HAP-1 (cell line): ENCODE results near the gene UCP3.
"Not testable (repeated sequence)": the region's sequence is repeated elsewhere in the genome, so short reads cannot be mapped to it uniquely, and the experiment has no call there.

Source experiments
- DNase-seq, 2 experiments: peaks; one replicate each; pipeline ENCODE4 v3.0.0-alpha.2; 2016 to 2020; ENCODE audit warnings: low spot score in 2 of 2
- H3K27me3 ChIP-seq: fragments of 250-450 bp; sonication (Bioruptor Pico); 2 replicates; pipeline ENCODE4 v1.5.1; 2020; ENCODE audit warnings: low read depth, mild to moderate bottlenecking, moderate library complexity
- H3K36me3 ChIP-seq: fragments of 250-450 bp; sonication (Bioruptor Pico); replicated peaks from 2 replicates; pipeline ENCODE4 v1.5.1; 2020; ENCODE audit warnings: mild to moderate bottlenecking
- H3K4me1 ChIP-seq: fragments of 250-450 bp; sonication (Bioruptor Pico); 2 replicates; pipeline ENCODE4 v1.5.1; 2020; ENCODE audit warnings: mild to moderate bottlenecking
- H3K4me3 ChIP-seq: fragments of 250-450 bp; sonication (Bioruptor Pico); 2 replicates; pipeline ENCODE4 v1.5.1; 2020; ENCODE audit warnings: mild to moderate bottlenecking, moderate library complexity
- H3K9me3 ChIP-seq: fragments of 250-450 bp; sonication (Bioruptor Pico); 2 replicates; pipeline ENCODE4 v1.5.1; 2020; ENCODE audit warnings: mild to moderate bottlenecking, moderate library complexity
- in situ Hi-C: fragments of 300-500 bp; cut with MboI; formaldehyde crosslinking; loops from 3 replicates; pipeline ENCODE4 v1.14.3; 2020; ENCODE audit warnings: low sequenced_read_pairs, inconsistent platforms, mixed read lengths

Gene UCP3

DNA sequence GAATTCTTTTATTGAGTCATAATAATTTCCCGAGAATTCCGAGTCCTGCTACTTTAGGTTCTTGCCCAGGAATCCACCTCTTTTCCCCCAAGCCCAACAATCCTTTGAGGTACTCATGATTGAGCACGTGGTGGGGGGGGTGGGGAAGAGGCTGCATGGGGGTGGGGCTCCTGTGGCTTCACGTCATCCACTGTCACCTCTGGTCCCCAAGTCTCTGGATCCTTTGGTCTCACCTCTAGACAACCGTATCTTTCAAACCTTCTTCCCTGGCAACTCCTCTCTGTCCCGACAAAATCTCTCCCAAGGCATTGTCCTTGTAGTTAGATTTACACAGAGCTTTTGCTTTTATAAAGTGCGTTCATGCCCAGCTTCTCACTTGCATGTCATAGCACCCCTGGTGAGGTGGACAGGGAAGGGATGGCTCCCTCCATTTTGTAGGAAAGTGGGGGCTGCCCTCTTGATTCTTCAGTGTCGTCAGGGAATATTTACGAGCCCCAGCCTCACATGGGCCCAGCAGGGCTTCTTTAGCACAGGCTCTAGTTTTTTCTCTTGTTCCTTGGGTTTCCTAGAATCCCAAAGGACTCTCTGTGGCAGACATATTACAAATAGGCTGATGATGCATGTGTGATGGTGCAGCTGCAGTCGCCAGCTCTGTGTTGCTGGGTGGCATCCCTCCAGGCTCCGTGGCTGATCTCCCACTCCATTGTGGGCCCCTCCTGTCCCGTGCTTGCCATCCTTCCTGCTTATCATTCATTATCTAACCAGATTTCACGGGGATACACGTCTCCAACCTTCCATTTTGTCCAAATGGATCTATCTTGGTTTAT, 8.4 kb downstream of the UCP3 start:
- H3K27me3 ChIP-seq: no peaks in the 10 kb centered on the region
- no peaks in the 10 kb centered on the region for H3K9me3 ChIP-seq
- no peak for DNase-seq
- no peak overlapping the region for H3K4me3 ChIP-seq
- no peaks in the 10 kb centered on the region for H3K36me3 ChIP-seq
- in situ Hi-C loops: no loop called here
- H3K4me1 ChIP-seq: no peaks in the 10 kb centered on the region

DNA sequence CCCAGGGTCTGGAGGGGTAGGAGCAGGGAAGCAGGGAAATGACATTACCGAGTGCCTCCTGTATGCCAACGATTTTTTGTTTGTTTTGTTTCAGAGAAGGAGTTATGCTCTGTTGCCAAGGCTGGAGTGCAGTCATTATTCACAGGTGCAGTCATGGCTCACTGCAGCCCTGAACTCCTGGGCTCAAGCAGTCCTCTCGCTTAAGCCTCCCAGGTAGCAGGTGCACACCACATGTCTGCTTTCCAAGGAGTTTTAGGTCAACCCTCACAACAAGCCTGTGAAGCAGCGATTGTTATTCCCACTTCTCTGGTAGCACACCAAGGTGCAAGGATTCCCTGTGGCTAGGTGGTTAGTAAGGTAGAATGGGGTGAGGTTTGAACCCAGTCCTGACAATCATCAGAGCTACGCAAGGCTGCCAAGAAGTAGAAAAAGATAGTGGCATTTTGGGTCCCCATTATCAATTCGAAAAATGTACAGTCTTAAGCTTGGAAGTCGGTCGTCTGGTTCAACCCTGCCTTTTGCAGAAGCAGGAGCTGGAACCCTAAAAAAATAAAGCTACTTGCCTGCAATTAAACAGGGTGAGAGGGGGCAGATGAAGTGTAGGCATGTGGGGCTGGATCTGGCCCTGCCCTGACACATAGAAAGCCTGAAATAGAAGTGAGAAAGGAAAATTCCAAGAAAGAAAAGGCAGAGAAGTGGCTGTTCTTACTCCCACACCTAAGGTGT, 9.1 kb downstream of the UCP3 start:
- Histone ChIP-seq H3K36me3 (no peaks in the 10 kb centered on the region), H3K9me3 (no peaks in the 10 kb centered on the region), H3K4me3 (no peak overlapping the region), H3K4me1 (no peaks in the 10 kb centered on the region), H3K27me3 (no peaks in the 10 kb centered on the region)
- DNase-seq: no peak
- in situ Hi-C loops: no loop called here

DNA sequence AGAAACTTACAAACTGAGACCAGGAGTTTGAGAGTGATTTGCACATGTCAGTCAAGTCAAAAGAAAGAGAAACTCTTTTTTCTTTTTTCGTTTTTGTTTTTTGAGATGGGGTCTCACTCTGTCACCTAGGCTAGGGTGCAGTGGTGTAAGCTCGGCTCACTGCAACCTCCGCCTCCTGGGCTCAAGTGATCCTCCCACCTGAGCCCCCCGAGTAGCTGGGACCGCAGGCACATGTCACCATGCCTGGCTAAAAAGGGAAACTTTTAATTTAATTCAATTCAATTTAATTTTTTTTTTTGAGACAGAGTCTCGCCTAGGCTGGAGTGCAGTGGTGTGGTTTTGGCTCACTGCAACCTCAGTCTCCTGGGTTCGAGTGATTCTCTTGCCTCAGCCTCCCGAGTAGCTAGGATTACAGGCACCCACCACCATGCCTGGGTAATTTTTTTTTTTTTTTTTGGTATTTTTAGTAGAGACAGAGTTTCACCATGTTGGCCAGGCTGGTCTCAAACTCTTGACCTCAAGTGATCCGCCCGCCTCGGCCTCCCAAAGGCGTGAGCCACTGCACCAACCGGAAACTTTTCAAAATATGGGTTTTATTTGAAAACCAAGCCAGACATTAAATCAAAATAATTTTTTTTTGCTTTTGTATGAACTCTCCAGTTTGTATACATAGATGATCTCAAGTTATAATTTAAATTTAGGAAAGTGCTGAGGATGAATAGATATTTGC, 9.9 kb downstream of the UCP3 start:
- DNase-seq: no peak
- H3K9me3 ChIP-seq: no peaks in the 10 kb centered on the region
- in situ Hi-C loops: no loop called here
- no peak overlapping the region for H3K4me3 ChIP-seq
- no peaks in the 10 kb centered on the region for H3K27me3 ChIP-seq
- H3K4me1 ChIP-seq: no peaks in the 10 kb centered on the region
- H3K36me3 ChIP-seq: no peaks in the 10 kb centered on the region

DNA sequence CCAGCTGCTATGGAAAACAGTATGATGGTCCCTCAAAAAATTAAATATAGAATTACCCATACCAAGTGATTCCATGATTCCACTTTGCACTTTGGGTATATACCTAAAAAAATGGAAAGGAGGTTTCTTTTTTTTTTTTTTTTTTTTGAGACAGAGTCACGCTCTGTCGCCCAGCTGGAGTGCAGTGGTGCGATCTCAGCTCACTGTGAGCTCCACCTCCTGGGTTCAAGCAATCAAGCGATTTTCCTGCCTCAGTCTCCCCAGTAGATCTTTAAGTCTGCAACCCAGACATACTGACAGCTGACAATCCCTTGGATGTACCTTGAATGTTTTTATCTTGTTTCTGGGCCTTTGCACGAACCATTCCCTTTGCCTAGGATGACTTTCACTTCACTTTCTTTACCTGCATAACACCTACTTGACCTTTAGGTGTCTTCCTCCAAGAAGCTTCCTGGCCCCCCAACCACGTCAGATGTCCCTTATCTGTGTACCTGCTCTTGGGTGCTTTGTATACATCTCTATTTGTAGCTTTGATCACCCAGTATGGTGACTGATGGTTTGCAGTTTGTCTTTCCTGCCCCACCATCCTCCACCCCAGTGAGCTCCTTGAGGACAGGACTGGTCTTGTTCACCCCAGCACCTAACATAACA, 11.6 kb downstream of the UCP3 start:
- Histone ChIP-seq H3K4me1 (no peaks in the 10 kb centered on the region), H3K36me3 (no peaks in the 10 kb centered on the region), H3K27me3 (no peaks in the 10 kb centered on the region), H3K4me3 (no peak overlapping the region), H3K9me3 (no peaks in the 10 kb centered on the region)
- no peak for DNase-seq
- in situ Hi-C loops: no loop called here

DNA sequence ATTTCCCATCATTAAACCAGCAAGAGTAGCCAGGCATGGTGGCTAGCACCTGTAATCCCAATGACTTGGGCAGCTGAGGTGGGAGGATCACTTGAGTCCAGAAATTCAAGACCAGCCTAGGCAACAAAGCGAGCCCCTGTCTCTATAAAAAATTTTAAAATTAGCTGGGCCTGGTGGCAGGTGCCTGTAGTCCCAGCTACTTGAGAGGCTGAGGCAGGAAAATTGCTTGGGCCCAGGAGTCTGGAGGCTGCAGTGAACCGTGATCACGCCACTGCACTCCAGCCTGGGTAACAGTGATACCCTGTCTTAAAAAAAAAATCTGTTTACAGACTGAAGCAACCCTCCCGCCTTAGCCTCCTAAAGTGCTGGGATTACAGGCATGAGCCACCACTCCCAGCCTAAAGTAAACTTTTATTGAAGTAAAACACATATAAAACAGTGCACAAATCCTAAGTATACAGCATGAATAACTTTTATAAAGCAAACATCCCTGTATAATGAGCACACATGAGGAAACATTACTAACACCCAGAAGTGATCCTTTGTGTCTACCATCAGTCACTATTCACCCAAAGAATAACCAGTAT, 12.6 kb downstream of the UCP3 start:
- H3K4me3 ChIP-seq: no peak overlapping the region
- no peaks in the 10 kb centered on the region for H3K4me1 ChIP-seq
- no peaks in the 10 kb centered on the region for H3K36me3 ChIP-seq
- H3K9me3 ChIP-seq: no peaks in the 10 kb centered on the region
- H3K27me3 ChIP-seq: no peaks in the 10 kb centered on the region
- no peak for DNase-seq
- in situ Hi-C loops: no loop called here

DNA sequence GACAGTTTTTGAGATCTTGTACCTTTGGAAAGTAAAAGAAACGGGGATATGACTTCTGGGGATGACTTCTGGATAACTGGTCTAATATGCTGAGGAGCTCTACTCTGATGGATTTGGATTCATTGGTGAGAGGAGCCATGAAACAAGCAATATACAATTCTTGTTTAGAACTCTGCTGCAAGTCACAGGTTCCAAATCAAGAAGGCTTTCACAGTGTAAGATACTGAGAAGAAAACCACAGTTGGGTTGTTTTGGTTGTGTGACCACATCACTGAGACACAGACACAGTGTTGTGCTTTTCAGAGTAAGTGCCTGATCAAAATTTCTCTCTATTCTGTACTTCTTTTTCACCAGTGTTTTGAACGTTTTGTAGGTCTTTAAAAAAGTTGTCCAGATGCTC, 13.2 kb downstream of the UCP3 start:
- Histone ChIP-seq H3K27me3 (no peaks in the 10 kb centered on the region), H3K4me3 (no peak overlapping the region), H3K36me3 (no peaks in the 10 kb centered on the region), H3K9me3 (no peaks in the 10 kb centered on the region), H3K4me1 (no peaks in the 10 kb centered on the region)
- DNase-seq: no peak
- in situ Hi-C loops: no loop called here

DNA sequence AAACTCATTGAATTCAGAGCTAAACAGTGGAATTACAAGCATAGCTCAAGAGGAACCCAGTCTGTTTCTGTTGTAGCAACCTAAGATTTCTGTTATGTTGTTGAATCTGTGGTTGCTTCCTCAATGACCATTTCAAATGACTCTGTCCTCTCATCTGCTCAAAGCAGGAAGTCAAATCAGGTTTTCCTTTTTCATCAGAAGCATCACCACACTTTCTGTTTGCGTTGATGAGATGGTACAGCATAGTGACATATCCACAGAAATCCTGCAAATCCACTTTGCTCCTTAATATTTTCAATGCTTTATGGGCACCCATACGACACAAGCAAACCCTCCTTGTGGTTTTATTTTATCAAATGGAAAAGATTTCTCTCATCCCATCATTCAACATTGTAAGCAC, 13.6 kb downstream of the UCP3 start:
- no peaks in the 10 kb centered on the region for H3K9me3 ChIP-seq
- no peak for DNase-seq
- H3K4me1 ChIP-seq: no peaks in the 10 kb centered on the region
- no peak overlapping the region for H3K4me3 ChIP-seq
- H3K27me3 ChIP-seq: no peaks in the 10 kb centered on the region
- in situ Hi-C loops: no loop called here
- H3K36me3 ChIP-seq: no peaks in the 10 kb centered on the region

DNA sequence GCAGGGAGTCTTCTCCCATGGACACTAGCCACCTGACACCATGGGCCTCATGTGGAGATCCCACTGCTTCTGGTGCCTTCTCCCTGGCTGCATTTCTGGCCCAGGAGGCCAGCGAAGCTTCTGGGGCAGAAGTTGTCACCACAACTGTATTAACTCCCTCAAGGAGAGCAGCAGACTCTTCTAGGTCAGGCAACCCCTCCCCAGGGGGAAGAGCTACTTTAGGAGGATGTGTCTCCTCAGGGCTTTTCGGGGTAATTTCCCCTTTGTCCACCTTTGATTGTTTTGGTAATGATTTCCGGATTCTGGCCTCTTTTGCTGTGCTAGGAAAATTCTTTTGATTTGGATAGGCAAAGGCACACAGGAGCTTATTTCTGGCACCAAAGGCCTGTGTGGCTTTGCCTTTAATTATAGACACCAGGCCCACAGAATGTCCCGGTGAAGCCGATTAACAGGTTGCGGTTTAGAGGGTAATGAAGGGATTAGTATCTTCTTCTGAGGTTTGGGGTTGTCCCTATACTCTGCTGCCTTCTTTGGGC, 17.3 kb downstream of the UCP3 start:
- H3K4me1 ChIP-seq: no peaks in the 10 kb centered on the region
- in situ Hi-C loops: no loop called here
- H3K27me3 ChIP-seq: no peaks in the 10 kb centered on the region
- no peak for DNase-seq
- H3K9me3 ChIP-seq: no peaks in the 10 kb centered on the region
- H3K36me3 ChIP-seq: no peaks in the 10 kb centered on the region
- H3K4me3 ChIP-seq: no peak overlapping the region

DNA sequence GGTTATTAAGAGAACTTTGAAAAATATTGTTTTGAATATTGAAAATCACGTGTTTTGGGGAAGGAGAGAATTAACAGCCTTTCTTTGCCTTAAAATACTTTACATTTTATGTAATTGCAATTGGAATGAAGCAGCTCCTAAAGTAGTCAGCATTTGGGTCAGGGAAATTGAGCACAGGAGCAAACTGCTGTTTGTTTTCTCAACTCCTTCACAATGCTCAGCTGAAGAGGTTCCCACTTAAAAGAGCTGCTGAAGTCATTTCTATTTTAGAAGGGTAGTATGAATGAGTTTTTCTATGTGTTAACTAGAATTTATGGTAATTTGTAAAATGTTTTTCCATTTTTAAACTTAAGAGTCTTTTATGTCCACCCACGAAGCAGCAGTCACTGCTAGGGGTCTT, 18.2 kb downstream of the UCP3 start:
- no peak for DNase-seq
- Histone ChIP-seq H3K36me3 (no peaks in the 10 kb centered on the region), H3K4me1 (no peaks in the 10 kb centered on the region), H3K4me3 (no peak overlapping the region), H3K9me3 (no peaks in the 10 kb centered on the region), H3K27me3 (no peaks in the 10 kb centered on the region)
- in situ Hi-C loops: no loop called here

DNA sequence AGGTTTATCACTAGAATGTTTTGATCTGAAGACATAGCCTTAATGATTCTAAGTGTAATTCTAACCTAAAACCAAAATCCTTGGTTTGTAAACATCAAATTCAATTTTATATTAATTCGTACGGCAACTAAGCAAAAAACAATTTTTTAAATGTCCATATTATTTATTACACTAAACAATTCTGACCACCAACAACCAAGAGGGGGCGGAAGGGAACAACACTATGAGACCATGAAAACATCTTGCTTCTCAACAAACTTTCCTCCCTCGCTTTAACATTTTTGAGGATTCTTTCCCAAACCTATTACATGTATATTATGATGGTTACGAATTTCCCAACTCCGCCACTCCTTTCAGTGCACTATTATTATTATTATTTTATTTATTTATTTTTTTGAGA, 19.7 kb downstream of the UCP3 start:
- no peak for DNase-seq
- H3K4me1 ChIP-seq: no peaks in the 10 kb centered on the region; the same call in 1 of the 2 replicates
- in situ Hi-C loops: no loop called here
- H3K36me3 ChIP-seq: no peaks in the 10 kb centered on the region
- H3K27me3 ChIP-seq: no peaks in the 10 kb centered on the region
- H3K9me3 ChIP-seq: no peaks in the 10 kb centered on the region
- no peak overlapping the region for H3K4me3 ChIP-seq

DNA sequence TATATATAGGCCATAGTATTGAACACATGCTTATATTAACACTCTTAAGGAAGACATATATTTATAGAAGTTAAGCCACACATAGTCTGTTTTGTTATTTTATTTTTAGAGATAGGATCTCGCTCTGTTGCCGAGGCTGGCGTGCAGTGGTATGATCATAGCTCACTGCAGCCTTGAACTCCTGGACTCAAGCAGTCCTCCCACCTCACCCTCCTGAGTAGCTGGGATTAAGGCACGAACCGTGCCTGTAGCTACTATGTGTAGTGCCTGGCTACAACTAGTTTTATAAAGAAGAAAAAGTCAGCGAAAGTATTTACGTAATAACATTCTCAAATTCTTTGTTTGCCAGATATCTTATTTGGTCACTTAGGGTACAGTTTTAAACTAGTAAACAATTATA, 20.7 kb downstream of the UCP3 start:
- Histone ChIP-seq H3K4me3 (no peak overlapping the region), H3K27me3 (no peaks in the 10 kb centered on the region), H3K9me3 (no peaks in the 10 kb centered on the region), H3K4me1 (peaks cover 7% of the 10 kb centered on the region), H3K36me3 (no peaks in the 10 kb centered on the region)
- no peak for DNase-seq
- in situ Hi-C loops: no loop called here

DNA sequence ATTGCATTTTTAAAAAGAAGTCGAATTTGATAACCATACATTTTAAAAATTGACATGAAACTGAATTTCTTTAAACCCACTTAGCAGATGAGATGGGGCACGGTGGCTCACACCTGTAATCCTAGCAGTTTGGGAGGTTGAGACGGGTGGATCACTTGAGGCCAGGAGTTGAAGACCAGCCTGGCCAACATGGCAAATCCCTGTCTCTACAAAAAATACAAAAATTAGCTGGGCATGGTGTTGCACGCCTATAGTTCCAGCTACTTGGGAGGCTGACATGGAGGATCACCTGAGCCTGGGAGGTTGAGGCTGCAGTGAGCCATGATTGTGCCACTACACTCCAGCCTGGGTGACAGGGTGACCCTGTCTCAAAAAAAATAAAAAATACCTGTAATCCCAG, 23.2 kb downstream of the UCP3 start:
- H3K36me3 ChIP-seq, H3K9me3 ChIP-seq, in situ Hi-C loops, H3K27me3 ChIP-seq, DNase-seq, H3K4me3 ChIP-seq: not testable (repeated sequence)
- peaks cover 12% of the 10 kb centered on the region for H3K4me1 ChIP-seq
